ENCODE data around the gene TMA16.

- TF ChIP-seq CTCF (IDR thresholded peaks at IDR 0.05) (no peak), POLR2A (IDR thresholded peaks at IDR 0.05) (no peak), EP300 (IDR thresholded peaks at IDR 0.05) (no peak)
Measured at GRCh38 chr4:163537114-163537513, 42.6 kb downstream of the TMA16 start.

All from upper lobe of left lung (tissue), 4 donors.